NCI-H1048 (cell line): ENCODE measurements around the gene PRKACA.

Experiments
- DNase-seq: peaks from one replicate; lab custom pipeline; 2025; lab: John Stamatoyannopoulos, UW

The PRKACA gene

DNA sequence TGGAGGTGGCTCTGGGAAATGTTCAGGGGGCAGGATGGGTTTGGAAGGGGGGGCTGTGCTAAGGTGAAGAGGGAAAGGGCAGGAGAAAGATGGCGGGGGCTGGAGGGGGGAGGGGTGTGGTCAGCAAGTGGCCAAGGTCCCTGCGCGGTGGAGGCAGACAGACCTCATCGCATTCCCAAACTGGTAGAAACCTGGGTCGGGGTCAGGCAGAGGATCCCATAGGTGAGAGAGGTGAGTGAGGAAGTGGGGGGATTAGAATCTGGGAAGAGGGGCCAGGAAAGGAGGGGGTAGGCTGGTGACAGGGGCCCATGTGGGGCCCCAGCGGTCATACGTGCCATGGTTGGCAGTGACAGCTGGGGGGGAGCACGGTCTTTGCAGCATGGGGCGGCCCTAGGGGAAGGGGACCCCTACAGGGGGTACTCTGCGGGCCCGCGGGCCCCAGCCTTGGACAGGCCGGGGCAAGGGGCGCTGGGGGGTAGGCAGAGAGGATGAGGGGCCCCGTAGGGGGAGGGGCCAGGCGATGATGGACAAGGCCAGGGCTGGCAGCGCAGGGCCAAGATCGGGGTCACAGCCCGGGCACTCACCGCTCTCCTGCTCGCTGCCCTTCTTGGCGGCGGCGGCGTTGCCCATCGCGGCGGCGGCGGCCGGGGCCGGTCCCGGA lies 514 bp downstream of the PRKACA start:
- no peak for DNase-seq

DNA sequence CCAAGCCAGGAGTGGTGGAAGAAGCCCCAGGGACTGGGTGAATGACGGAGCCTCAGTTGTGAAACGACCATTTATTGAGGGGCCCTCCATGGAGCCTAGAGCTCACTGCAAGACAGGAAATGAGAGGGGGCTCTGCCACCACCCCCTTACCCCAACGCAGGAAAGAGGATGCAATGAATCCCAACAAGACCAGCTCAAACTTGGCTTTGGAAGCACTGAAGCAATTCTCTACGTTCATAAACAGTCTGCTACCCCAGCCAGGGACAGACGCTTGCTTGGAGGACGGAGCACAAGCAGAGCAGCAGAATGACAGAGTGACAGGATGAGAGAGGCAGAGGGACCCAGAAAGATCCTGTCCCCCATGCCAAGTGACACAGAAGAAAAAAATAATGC lies 1.0 kb downstream of the PRKACA start:
- no peak for DNase-seq

GRCh38 chr19:14115756-14116155 lies 1.8 kb downstream of the PRKACA start:
- no peak for DNase-seq

GRCh38 chr19:14114854-14115253 lies 2.7 kb downstream of the PRKACA start:
- DNase-seq = no peak

DNA sequence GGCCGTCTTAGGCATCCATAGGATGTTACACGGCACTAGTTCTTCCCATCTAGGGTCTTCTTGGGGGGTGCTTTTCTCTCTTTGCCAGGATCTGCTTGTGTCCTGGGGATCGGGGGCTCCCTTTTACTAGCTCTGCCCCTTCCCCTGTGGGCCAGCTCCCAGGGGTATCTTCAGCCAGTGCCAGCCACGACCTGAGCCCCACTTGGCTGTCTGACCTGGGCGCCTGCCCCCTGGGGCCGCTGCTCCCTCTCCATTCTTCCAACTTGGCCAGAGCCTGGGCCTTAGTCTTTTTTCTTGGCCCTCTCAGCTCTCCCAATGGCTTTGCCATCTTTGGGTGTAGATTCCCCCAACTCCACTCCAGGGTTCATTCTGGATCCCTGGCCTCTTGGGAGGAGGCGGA lies 3.1 kb downstream of the PRKACA start:
- no peak for DNase-seq

DNA sequence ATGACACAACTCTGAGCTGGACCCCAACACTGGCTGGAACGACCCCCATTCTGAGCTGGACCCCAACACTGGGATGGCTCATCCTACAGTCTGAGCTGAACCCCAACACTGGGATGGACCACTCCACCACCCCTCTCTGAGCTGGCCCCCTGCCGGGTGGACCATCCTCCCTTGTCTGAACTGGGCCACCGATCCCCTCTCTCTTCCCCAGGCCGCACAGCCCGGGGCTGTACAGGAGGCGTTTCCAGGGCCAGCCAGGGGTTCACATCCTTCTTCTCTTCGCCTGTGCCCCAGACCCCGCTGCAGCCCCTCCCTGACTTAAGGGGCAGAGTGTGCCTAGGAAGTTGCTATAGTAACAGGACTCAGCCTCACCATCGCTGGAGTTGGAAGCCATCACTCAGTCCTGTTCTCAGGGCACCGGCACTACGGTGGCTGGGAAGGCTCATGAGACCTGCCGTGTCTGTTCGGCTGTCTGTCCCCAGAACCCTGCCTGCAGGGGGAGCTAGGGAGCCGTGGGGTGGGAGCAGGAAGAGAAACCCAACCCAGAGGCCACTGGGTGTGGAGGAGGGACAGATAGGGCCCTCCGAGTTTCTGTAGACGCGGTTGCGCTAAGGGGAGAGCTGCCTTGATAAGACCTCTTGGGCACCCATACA lies 3.7 kb downstream of the PRKACA start:
- DNase-seq = no peak

- DNase-seq = no peak
These were observed 4.7 kb downstream of the PRKACA start for GRCh38 chr19:14112809-14113385.

- no peak for DNase-seq
These were observed 5.3 kb downstream of the PRKACA start for GRCh38 chr19:14112051-14112808.

DNA sequence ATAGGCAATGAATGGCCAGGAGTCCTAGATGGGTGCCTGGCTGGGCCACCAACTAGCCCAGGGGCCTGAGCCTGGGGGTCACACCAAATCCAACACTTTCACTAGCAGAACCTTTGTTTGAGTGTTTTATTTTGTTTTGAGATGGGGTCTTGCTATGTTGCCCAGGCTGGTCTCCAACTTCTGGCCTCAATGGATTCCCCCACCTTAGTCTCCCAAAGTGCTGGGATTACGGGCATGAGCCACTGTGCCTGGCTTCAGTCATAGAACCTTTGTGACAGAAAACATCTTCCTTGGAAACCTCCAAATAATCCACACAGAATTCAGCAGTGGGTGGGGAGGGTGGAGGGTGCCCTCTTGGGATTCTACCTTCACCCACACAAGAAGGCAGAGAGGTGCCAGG lies 6.1 kb downstream of the PRKACA start:
- no peak for DNase-seq

DNA sequence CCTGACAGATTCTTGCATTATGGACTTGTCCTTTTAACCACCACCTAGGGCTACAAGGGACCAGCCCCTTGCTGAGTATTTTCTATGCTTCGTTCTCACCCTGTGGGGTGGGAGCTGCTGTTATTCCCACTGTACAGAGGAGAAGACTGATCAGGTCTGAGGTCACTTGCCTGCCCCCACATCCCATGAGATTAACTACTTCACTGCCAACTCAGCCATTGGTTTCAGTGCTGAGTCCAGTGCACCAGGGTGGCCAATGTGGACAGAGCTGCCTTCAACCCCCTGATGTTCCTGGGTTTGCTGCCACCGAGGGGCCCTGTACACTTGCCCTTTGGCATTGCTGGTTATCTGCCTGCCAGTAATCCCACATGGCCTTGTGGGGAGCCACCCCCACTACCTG lies 6.9 kb downstream of the PRKACA start:
- DNase-seq = no peak

DNA sequence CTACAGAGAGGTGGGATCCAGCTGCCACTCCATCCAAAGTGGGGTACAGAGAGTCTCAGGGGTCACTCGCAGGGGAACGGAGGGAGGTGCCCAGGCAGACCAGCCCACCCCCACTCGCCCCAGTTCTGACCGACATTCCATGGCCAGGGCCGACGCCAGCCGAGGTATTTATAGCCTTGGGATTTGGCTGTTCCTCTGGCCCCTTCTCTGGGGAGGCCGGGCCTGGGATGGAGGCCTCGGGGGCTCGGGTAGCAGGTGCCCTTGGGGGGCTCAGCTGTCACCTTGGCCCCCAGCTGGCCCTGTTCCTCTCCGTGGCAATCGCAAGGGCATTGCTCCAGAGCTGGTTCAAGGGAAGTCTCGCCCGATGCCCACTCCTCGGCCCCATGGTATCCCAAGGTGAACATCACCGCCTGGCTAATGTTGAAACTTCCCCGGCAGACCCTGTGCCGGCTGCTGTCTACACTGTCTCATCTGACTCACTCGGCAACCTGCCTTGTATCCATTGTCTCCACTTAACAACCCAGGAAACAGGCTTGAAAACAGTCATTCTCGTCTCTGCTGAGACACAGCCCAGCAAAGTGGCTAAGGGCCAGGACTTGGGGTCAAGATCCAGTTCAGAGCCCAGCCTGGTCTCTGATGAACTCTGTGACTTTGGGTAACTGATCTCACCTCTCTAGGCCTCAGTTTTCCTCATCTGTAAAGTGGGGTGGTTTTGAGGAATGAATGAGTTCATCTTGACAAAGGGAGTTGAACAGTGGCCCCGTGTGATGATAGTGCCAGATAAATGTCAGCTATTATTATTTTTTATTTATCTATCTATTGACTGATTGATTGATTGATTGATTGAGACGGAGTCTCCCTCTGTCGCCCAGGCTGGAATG lies 9.7 kb downstream of the PRKACA start:
- DNase-seq = no peak

DNA sequence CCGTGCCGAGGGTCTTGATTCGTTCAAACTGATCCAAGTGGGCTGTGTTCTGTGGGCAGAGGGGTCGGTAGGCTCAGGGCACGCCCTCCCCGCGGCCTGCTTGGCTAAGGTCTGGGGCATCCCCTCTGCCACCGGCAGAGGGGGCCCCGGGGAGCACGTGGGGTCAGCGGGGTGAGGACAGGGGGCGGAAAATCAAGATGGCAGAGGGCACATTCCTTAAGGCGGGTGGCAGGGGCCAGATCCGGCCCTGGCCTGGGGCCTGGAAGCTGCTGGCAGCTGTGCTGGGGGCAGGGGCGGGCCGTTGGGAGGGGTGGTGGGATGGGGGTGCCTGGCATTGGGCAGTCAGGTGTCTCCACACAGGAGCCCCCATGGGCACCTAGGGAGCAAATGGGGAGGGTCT lies 10.7 kb downstream of the PRKACA start:
- DNase-seq = no peak

DNA sequence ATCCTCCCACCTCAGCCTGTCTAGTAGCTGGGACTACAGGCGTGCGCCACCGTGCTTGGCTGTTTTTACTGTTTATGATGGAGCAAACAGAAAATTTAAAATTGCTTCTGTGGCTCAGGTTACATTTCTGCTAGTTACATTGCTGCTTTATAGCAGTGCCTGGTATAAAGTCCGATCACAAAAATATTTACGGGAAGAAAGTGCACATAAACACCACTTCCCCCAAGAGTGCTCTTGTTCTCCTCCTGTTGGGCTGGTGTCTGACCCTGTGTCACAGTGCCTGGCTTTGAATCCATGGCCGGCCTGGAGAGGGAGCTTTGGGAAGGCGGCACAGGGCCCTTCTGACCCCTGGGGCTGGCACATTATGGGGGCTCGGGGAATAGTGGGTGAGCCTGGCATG lies 11.9 kb downstream of the PRKACA start:
- DNase-seq = no peak

DNA sequence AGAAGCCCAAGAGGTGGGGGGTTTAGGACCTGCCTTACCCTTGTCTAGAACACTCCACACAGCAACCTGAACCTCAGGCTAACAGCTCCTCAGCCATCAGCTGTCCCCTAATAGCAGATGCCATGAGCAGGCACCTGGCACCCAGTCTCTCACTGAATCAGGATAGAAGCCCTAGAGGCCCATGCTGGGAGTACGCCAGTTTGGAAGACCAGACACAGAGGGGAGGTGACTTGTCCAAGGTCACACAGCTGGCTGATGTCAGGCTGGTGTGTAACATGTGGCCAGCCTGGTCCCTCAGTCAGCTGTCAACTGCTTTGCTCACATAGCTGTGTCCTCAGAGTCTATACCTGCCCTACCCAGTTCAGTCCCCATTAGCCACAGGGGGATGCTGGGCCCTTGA lies 14.3 kb downstream of the PRKACA start:
- DNase-seq = no peak

GRCh38 chr19:14102756-14103155 lies 14.8 kb downstream of the PRKACA start:
- no peak for DNase-seq

DNA sequence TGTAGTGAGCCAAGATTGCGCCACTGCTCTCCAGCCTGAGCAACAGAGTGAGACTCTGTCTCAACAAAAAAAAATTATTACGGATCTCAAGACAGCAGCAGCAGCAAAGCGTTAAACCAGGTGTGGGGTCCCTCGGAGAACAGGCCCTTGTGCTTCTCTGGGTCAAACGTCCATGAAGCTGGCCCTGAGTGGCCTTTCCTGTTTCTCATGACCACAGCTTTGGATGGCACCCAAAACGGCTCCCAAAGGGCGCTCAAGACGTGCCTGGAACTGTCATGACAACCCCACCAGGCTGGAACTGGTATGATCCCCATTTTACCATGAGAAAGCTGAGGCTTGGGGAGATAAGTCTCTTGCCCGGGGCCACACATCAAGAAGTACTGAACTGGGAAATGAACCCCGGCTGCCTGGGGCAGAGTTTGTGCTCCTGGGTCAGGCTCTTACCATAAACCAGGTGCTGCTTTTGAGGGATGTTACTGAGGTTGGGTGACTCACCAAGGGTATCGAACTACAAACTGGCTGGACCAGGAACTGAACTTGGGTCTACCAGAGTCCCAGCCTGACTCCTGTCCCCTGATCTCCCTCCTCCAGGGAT lies 15.4 kb downstream of the PRKACA start:
- no peak for DNase-seq

GRCh38 chr19:14101003-14101545 lies 16.5 kb downstream of the PRKACA start:
- no peak for DNase-seq

DNA sequence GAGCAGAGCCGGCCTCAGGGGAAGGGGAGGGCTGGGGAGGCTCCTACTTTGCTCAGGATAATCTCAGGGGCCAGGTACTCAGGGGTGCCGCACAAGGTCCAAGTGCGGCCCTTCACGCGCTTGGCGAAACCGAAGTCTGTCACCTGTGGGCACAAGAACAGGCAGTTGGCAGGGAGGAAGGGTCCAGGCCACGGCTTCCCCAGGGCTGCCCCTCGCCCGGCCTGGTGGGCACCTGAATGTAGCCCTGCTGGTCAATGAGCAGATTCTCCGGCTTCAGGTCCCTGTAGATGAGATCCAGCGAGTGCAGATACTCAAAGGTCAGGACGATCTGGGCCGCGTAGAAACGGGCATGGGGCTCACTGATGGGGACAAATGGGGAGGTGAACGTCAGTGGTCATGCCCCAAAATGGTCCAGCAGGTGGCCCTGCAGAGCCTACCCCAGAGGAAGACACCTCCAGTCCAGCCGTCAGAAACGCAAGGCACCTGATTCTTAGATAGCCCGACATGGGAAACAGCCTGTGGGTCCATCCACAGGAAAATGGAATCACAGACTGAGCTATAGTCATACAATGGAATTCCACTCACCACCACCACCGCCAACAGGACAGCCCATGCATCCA lies 19.9 kb downstream of the PRKACA start:
- no peak for DNase-seq

GRCh38 chr19:14096272-14096992 lies 21.1 kb downstream of the PRKACA start:
- no peak for DNase-seq

DNA sequence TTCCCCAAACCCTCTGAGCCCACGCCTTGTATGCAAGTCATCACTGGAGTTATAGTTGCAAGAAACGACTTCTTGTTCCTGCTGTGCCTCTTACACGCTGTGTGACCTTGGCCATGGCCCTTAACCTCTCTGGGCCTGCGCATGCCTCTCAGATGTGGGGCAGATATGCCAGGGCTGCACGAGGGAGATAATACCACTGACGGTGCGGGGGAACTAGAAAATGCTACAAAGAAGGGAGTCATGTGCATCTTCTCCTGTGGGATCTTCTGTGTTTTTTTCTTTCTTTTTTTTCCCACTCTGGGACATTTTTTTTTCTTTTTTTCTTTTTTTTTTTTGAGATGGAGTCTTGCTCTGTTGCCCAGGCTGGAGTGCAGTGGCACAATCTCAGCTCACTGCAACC lies 22.7 kb downstream of the PRKACA start:
- DNase-seq = no peak
